KOPT-K1 (cell line): ENCODE data around the gene ITGB1BP1.

ENCODE experiments used
- H3K27ac ChIP-seq: fragments of 200-600 bp; sonication (generic); 2 replicates; pipeline ENCODE4 v1.5.1; 2016; ENCODE audit warnings: antibody characterized with exemption, mild to moderate bottlenecking, low read depth, low read length; ENCODE audit not compliant: poor library complexity, severe bottlenecking
- H3K36me3 ChIP-seq: fragments of 200-600 bp; sonication (generic); 2 replicates; pipeline ENCODE4 v1.5.1; 2017; ENCODE audit warnings: antibody characterized with exemption, mild to moderate bottlenecking, low read length, moderate library complexity; ENCODE audit not compliant: insufficient read depth
- H3K9me3 ChIP-seq: fragments of 200-600 bp; sonication (generic); 2 replicates; pipeline ENCODE4 v1.5.1; 2017; ENCODE audit warnings: antibody characterized with exemption, low read length, mild to moderate bottlenecking; ENCODE audit not compliant: insufficient read depth, poor library complexity, severe bottlenecking

Gene ITGB1BP1

GRCh38 chr2:9359463-9359862 lies 63.9 kb downstream of the ITGB1BP1 start:
- Histone ChIP-seq H3K36me3 (no peaks in the 10 kb centered on the region), H3K9me3 (no peaks in the 10 kb centered on the region), H3K27ac (no peak overlapping the region)

- Histone ChIP-seq H3K36me3 (no peaks in the 10 kb centered on the region), H3K27ac (no peak overlapping the region), H3K9me3 (no peaks in the 10 kb centered on the region)
Observed at GRCh38 chr2:9358846-9359245, 64.5 kb downstream of the ITGB1BP1 start.

- no peaks in the 10 kb centered on the region for H3K36me3 ChIP-seq
Observed at GRCh38 chr2:9356261-9356660, 67.1 kb downstream of the ITGB1BP1 start.

GRCh38 chr2:9355716-9356115 lies 67.6 kb downstream of the ITGB1BP1 start:
- Histone ChIP-seq H3K9me3 (no peaks in the 10 kb centered on the region), H3K27ac (no peak overlapping the region), H3K36me3 (no peaks in the 10 kb centered on the region)

More at GRCh38 chr2:9356261-9356660, 67.1 kb downstream of the ITGB1BP1 start:
- H3K9me3 ChIP-seq: no peaks in the 10 kb centered on the region
- no peak overlapping the region for H3K27ac ChIP-seq

- no peaks in the 10 kb centered on the region for H3K9me3 ChIP-seq
- H3K36me3 ChIP-seq: no peaks in the 10 kb centered on the region
- H3K27ac ChIP-seq: no peak overlapping the region
Observed at GRCh38 chr2:9355270-9355669, 68.1 kb downstream of the ITGB1BP1 start.

- no peaks in the 10 kb centered on the region for H3K9me3 ChIP-seq
- H3K36me3 ChIP-seq: no peaks in the 10 kb centered on the region
- H3K27ac ChIP-seq: no peak overlapping the region
Observed at GRCh38 chr2:9354318-9354717, 69.0 kb downstream of the ITGB1BP1 start.
